C4-2B (cell line): Measurements from ENCODE around the gene KIAA0753.

Experiments used
- H3K27ac ChIP-seq: fragments of 450-650 bp; 2 replicates; pipeline ENCODE4 v1.5.1; 2017
- CTCF ChIP-seq: fragments of 450-650 bp; conservative IDR thresholded peaks from 2 replicates; pipeline ENCODE4 v1.5.1; 2017; ENCODE audit warnings: mild to moderate bottlenecking
- ZFX ChIP-seq: fragments of 450-650 bp; IDR thresholded peaks from 2 replicates; pipeline ENCODE4 v1.6.1; 2017

KIAA0753 gene

GRCh38 chr17:6548578-6549330 is 91.8 kb downstream of the KIAA0753 start:
- no peak overlapping the region for H3K27ac ChIP-seq
- TF ChIP-seq CTCF, result no peak
- TF ChIP-seq ZFX, result no peak

DNA sequence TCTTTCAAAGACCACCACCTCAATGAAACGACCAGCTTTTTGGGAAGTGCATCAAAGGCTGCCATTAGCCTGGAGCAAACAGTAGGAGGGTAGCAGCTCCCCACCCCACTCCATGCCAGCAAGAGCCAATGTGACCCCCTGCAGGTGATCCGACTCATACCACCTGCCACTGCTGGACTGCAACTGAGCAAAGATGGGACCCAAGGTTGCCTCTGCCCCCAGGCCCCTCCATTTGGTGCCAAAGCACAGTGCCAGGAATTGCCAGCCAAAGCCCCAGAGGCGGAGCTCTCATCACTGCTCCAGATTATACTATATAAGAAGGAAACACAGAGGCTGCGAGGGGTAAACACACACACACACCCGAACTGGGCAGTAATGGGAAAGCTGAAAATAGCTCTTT is 92.5 kb downstream of the KIAA0753 start:
- TF ChIP-seq ZFX (no peak), CTCF (no peak)
- no peak overlapping the region for H3K27ac ChIP-seq

GRCh38 chr17:6547336-6547735 is 93.2 kb downstream of the KIAA0753 start:
- H3K27ac ChIP-seq, result no peak overlapping the region
- TF ChIP-seq ZFX (no peak), CTCF (no peak)

DNA sequence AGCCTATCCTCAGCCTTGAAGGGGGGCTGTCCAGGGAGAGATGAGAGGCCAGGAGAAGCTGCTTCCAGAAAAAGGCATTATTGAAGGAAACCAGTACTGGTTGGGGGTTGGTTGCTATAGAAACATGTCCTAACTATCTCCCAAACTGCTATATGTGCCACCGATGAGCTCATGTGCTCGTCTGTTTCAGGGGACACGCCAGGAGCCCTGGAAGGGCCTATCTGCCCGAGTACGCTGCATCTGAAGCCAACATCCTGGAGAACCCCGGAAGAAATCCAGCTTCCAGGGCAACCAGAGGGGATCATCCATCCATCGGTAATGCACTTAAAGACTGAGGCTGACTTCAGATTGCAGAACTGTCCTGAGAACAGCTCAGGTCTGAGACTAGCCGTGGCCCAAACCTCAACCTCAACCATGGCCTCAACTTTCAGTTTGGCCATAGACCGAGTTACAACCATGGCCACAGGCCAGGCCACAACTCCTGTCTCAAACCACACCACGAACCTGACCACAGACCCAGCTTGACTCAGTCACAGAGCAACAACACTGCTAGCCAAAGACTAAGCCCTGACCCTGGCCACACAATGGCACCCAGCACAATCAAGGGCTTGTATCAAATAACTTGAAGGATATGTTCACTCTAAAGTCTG is 94.3 kb downstream of the KIAA0753 start:
- no peak for TF ChIP-seq ZFX
- no peak for TF ChIP-seq CTCF

DNA sequence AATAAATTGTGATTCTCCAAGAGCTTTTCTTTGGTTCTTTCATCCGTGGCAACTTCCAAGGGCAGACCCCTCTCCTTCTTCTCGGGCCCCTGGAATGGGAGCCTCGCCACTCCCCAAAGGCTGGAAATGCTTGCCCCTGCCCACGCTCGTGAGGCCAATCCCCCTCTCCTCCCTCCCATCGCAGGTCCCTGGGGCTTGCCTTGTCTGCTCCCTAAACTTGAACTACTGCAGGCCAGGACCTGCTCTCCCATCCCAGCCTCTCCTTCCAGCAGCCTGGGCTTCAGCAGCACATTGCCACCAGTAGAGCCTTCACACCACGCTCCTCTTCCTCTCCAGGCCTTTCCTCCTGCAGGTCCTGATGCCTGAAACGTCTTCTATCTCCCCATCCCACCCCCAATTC is 95.2 kb downstream of the KIAA0753 start:
- H3K27ac ChIP-seq, result no peak overlapping the region
- no peak for TF ChIP-seq CTCF
- no peak for TF ChIP-seq ZFX

More for the DNA sequence above, 94.3 kb downstream of the KIAA0753 start:
- H3K27ac ChIP-seq, result no peak overlapping the region

DNA sequence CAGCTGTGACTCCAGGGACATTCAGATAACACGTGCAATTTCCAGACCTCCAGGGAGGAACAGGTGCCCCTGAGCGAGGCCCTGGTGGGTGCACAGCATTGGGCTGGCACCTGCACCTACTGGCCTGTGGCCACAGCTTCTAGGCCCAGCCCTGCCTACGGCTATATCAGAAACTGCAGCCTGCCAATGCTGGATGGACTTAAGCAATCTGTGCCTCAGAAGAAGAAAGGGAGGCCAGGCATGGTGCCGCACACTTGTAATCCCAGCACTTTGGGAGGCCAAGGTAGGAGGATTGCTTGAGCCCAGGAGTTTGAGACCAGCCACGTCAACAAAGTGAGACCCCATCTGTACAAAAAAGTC is 96.5 kb downstream of the KIAA0753 start:
- no peak overlapping the region for H3K27ac ChIP-seq
- no peak for TF ChIP-seq ZFX
- TF ChIP-seq CTCF, result no peak

- TF ChIP-seq CTCF, result no peak
- no peak for TF ChIP-seq ZFX
Observed at GRCh38 chr17:6543079-6544010, 97.2 kb downstream of the KIAA0753 start.

More at GRCh38 chr17:6543079-6544010, 97.2 kb downstream of the KIAA0753 start:
- H3K27ac ChIP-seq, result no peak overlapping the region
